ENCODE data around the gene DPM1. TPM values are rescaled to one million over a fixed set of nuclear protein-coding genes. Genes with fewer than 3 reads are reported as not detected.
A peak's percentile ranks its signal among the peaks of the same experiment; 100 is the strongest.
"Not testable (repeated sequence)": the region's sequence is repeated elsewhere in the genome, so short reads cannot be mapped to it uniquely, and the experiment has no call there.

DPM1 gene
- total RNA-seq, 1 experiment from 2014 or later, result 126 TPM

DNA sequence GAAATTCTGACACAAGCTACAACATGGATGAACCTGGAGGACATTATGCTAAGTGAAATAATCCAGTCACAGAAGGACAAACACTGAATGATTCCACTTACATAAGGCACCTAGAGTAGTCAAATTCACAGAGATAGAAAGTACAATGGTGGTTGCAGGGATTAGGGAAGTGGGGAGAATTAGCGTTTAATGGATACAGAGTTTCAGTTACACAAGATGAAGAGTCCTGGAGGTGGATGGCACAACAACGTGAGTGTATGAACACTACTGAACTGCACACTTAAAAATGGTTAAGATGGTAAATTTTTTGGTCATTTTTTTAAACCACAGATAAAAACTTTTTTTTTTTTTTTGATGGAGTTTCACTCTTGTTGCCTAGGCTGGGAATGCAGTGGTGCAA is 25.0 kb upstream of the DPM1 start:
- no peak for DNase-seq (ENCODE audit: low read depth, low spot score)
- in situ Hi-C loops (cut with HindIII; ENCODE audit: low pct_unique_long_range_greater_than_20kb, low sequenced_read_pairs), result loop anchor here (25.0 kb wide), 1 partner anchor 329 kb away; no protein-coding TSS in a partner anchor

DNA sequence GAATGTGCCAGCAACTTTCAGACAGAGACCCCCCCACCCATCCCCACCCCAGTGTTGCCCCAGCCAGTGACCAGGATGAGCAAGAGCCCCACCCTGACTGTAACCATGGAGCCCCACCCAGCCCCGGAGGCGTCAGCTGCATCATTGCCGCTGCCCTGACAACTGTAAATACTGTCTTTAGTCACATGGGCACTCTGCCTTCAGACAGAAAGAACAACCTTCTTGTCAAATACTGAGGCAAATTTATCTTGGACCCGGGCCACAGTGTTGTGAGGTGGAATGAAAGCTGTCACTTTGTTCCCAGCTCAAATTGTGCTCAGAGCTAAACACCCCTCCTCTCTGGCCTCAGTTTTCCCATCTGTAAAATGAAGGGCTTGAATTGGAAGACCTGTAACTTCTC is 24.0 kb upstream of the DPM1 start:
- in situ Hi-C loops (cut with HindIII; ENCODE audit: low pct_unique_long_range_greater_than_20kb, low sequenced_read_pairs), result loop anchor here (25.0 kb wide), 1 partner anchor 330 kb away; no protein-coding TSS in a partner anchor
- DNase-seq (ENCODE audit: low read depth, low spot score), result peak; percentile 86

DNA sequence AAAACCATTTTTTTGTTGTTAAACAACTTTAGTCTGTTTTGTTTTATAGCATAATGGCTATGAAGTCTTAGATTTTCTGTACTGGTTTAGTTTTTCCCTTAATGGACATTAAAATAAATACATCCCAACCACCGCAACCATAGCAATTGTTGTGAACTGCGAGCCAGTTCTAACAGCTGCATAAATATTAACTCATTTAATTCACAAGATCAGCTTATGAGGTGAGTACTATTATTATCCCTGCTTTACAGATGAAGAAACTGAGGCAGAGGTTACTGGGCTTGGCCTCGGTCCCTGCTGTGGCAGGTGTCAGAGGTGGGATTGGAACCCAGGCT is 23.3 kb upstream of the DPM1 start:
- no peak for DNase-seq (ENCODE audit: low read depth, low spot score)
- in situ Hi-C loops (cut with HindIII; ENCODE audit: low pct_unique_long_range_greater_than_20kb, low sequenced_read_pairs), result loop anchor here (25.0 kb wide), 1 partner anchor 331 kb away; no protein-coding TSS in a partner anchor

DNA sequence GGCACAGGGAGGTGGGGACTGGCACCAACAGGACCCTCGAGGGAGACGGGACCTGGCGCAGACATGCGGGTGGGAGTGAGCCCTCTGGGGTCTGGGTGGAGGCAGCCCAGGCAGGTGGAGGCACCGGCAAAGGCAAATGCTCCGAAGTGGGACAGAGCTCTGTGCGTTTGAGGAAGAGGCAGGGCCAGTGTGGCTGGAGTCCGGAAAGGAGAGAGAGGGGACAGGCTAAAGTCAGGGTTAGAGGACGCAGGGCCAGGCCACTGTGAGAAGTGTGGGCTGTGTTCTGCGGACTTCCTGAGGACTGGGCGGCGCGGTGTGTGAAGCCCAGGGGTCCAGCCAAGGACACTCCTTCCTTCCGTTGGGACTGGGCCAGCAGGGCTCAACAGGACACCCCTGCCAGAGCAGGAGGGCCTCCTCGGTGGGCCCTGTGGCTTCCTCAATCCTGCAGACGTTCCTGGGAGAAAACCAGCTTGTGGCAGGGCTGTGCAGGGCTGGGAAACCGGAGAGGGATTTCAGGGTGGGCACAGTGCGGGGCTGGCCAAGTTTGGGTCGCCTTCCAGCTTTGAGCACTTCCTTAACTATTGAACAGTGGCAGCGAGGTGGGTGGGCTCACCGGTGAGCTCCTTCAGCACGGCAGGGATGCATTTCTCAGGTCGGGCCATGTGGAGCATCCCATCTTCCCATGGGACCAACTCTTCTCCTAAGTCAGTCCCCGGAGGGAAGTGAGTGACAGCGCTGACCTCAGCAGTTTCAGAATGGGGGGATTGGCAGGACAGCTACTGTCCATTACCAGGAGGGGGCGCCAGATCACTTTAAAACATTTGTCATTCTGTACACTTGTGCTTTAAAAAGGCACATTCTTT is 22.8 kb upstream of the DPM1 start:
- in situ Hi-C loops (cut with HindIII; ENCODE audit: low pct_unique_long_range_greater_than_20kb, low sequenced_read_pairs), result loop anchor here (25.0 kb wide), 1 partner anchor 331 kb away; no protein-coding TSS in a partner anchor

DNA sequence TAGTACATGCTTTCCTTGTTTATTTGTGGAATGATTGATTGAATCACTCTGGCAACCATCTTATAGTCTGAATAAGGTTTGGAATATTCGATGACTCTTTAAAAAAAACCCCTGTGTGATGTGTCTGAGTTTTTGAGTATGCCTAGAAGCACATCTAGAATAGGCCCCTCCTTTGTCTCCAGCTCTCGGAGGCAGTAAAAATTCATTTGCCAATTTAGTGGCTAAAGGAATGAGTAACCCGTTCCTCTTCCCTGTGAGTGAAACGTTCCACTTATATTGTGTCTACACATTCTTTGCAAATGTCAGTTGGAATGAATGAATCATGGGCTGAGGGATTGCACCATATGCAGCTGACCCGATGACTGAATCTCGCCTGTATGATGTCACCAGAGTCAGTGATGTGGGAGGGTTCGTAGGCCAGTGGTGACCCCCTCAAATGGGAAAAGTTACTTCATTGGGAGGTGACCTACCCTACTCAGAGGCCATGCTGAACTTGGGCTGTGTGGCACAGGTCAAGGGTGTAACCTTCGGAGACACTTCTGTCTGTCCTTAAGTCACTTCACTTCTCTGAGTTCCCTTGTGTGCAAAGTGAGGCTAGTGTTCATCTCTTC is 21.8 kb upstream of the DPM1 start:
- peak; percentile 87 for DNase-seq (ENCODE audit: low read depth, low spot score)
- in situ Hi-C loops (cut with HindIII; ENCODE audit: low pct_unique_long_range_greater_than_20kb, low sequenced_read_pairs), result loop anchor here (25.0 kb wide), 1 partner anchor 332 kb away; no protein-coding TSS in a partner anchor

More for the DNA sequence above, 22.8 kb upstream of the DPM1 start:
- peak; percentile 80 for DNase-seq (ENCODE audit: low read depth, low spot score)

DNA sequence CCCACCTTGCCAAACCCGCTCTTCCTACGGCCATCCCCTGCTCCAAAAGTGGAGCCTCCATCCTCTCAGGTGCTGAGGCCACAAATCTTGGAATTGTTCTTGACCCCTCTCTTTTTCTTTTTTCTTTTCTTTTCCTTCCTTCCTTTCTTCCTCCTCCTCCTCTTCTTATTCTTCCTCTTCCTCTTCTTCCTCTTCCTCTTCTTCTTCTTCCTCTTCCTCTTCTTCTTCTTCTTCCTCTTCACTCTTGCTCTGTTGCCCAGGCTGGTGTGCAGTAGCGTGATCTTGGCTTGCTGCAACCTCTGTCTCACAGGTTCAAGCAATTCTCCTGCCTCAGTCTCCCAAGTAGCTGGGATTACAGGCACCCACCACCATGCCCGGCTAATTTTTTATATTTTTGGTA is 20.2 kb upstream of the DPM1 start:
- in situ Hi-C loops (cut with HindIII; ENCODE audit: low pct_unique_long_range_greater_than_20kb, low sequenced_read_pairs), result loop anchor here (25.0 kb wide), 1 partner anchor 334 kb away; no protein-coding TSS in a partner anchor
- DNase-seq (ENCODE audit: low read depth, low spot score), result not testable (repeated sequence)

DNA sequence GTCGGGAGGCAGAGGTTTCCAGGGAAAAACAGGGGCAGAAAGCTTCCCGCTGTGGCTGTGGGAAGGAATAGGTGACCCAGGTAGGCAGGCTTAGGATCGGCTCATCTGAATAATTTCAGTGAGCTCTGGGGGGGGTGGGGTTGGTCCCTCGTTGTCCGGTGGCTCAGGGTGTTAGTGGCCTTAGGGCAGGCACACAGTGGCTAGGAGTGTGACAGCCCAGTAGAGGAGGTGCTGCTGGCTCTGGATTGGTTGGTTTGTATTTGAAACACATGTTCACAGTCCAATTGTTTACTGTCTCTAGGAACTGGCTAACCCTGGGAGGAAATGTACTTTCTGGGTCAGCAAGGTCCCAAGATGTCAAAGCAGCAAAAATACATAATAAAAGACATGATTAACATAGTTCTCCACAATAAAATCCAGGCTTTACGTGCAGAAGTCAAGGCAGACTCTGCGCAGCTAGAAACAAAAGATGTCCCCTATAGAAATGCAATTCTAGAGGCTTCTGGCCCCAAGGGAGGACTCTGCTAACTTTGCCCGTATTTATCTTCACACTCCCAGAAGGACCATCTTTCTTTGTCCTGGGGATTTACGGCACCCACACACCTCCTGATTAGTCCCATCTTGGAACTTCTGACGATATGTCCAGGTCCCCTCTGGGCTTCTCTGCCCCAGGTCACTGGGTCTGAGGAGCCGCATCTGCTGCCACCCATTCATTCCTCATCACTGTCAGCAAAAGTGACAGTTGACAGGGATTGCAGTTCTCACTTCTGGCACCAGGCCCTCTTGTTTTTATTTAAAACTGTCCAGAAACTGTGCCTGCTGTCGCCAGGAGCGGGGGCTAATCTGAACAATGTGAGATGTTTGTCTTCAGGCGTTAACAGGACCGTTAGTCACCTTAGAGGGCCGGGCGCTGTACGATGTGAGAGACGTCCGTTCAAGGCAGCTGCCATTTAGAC is 19.0 kb upstream of the DPM1 start:
- in situ Hi-C loops (cut with HindIII; ENCODE audit: low pct_unique_long_range_greater_than_20kb, low sequenced_read_pairs), result loop anchor here (25.0 kb wide), 1 partner anchor 335 kb away; no protein-coding TSS in a partner anchor
- DNase-seq (ENCODE audit: low read depth, low spot score), result no peak

DNA sequence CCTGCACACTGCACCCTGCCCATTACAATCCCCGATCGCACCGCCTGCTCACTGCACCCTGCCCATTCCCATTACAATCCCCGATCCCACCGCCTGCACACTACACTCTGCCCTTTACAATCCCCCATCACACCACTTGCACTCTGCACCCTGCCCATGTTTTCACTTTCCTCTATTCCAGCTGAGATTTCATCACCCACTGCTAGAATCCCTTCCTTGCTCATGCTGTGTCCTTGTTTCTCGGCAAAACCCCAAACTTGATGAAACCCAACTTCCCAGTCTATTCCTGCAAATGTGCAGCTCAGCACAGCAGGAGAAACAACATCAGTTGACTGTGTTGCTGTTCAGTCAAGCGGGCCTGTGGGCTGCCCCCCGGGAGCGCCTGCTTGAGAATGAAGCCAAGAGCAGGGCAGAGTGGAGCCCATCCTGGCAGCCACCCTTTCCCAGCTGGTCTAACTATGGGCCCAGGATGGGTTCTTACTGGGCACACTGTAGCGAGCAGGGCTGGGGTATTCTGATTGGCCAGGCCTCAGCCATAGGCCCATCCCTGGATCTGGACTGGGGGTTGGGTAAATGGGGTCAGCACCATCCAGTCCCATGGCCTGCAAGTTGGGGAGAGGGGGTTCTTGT is 17.5 kb upstream of the DPM1 start:
- in situ Hi-C loops (cut with HindIII; ENCODE audit: low pct_unique_long_range_greater_than_20kb, low sequenced_read_pairs), result loop anchor here (25.0 kb wide), 1 partner anchor 336 kb away; no protein-coding TSS in a partner anchor
- no peak for DNase-seq (ENCODE audit: low read depth, low spot score)

DNA sequence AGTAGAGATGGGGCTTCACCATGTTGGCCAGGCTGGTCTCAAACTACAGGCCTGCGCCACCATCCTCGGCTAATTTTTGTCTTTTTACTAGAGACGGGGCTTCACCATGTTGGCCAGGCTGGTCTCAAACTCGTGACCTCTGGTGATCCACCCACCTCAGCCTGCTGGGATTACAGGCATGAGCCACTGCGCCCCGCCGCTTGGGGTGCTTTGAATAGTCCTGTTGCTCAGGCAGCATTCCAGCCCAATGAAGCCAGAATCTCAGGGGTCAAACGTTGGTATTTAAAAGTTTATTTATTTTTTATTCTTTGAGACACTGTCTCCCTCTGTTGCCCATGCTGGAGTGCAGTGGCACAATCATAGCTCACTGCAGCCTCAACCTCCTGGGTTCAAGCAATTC is 11.6 kb upstream of the DPM1 start:
- in situ Hi-C loops (cut with HindIII; ENCODE audit: low pct_unique_long_range_greater_than_20kb, low sequenced_read_pairs), result no loop called here
- no peak for DNase-seq (ENCODE audit: low read depth, low spot score)

DNA sequence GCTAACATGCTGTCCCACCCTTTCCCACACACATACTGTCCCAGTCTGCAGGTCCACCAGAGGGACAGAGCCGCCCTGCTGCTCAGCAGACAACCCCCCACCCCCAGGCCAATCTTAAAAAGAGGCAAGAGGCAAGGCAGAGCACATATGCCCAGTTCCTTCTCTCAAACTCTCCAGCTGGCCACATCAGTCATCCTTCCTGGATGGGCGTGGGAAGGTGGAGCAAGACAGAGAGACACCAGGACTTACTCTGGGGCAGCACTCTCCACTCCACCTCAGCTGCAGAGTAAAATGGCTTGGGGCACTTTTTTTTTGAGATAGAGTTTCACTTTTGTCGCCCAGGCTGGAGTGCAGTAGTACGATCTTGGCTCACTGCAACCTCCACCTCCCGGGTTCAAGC is 11.1 kb upstream of the DPM1 start:
- DNase-seq (ENCODE audit: low read depth, low spot score), result no peak
- in situ Hi-C loops (cut with HindIII; ENCODE audit: low pct_unique_long_range_greater_than_20kb, low sequenced_read_pairs), result no loop called here

DNA sequence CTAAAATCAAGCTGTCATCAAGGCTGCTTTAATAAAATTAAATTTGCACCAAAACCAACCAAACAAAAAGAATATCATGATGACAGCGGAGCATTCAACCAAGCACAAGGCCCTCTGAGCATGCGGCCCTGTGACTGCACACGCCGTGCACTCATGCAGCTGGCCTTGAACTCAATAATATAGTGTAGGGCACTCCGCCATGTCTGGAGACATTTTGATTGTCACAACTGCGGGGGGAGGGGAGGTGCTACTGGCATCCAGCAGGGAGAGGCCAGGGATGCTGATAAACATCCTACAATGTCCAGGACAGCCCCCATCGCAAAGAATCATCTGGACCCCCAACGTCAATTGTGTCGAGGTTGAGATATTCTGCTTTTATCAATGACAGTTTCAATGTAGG is 10.0 kb upstream of the DPM1 start:
- in situ Hi-C loops (cut with HindIII; ENCODE audit: low pct_unique_long_range_greater_than_20kb, low sequenced_read_pairs), result no loop called here
- DNase-seq (ENCODE audit: low read depth, low spot score), result no peak

DNA sequence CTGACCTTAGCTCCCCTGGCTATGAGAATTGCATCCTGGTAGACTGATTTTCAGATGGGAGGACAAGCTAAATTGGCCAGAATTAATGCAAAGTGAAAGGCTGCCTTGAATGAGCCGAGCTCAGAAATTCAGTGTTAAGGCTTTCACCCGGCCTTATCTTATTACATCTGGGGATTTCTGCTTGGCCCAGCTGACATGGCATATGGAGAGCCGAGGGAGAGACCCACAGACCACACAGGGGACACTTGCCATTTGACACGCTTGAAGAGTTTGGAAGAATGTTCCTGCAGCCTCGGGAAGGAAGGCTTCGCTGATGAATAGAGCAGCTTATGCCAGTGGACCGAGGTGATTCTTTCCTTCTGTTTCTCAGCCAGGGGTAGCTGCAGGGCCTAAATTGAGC is 9.3 kb upstream of the DPM1 start:
- in situ Hi-C loops (cut with HindIII; ENCODE audit: low pct_unique_long_range_greater_than_20kb, low sequenced_read_pairs), result no loop called here
- no peak for DNase-seq (ENCODE audit: low read depth, low spot score)

DNA sequence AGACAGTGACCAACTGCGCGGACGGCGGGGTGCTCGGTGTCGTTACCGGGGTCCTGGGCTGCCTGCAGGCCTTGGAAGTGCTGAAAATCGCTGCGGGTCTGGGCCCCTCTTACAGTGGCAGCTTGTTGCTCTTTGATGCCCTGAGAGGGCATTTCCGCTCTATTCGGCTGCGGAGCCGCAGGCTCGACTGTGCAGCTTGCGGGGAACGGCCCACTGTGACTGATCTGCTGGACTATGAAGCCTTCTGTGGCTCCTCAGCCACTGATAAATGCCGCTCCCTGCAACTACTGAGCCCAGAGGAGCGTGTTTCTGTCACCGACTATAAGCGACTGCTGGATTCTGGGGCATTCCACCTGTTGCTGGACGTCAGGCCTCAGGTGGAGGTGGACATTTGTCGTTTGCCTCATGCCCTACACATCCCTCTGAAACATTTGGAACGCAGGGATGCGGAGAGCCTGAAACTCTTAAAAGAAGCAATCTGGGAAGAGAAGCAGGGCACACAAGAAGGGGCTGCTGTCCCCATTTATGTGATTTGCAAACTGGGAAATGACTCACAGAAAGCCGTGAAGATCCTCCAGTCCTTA is 1.3 kb upstream of the DPM1 start:
- DNase-seq (ENCODE audit: low read depth, low spot score), result no peak
- in situ Hi-C loops (cut with HindIII; ENCODE audit: low pct_unique_long_range_greater_than_20kb, low sequenced_read_pairs), result no loop called here

DNA sequence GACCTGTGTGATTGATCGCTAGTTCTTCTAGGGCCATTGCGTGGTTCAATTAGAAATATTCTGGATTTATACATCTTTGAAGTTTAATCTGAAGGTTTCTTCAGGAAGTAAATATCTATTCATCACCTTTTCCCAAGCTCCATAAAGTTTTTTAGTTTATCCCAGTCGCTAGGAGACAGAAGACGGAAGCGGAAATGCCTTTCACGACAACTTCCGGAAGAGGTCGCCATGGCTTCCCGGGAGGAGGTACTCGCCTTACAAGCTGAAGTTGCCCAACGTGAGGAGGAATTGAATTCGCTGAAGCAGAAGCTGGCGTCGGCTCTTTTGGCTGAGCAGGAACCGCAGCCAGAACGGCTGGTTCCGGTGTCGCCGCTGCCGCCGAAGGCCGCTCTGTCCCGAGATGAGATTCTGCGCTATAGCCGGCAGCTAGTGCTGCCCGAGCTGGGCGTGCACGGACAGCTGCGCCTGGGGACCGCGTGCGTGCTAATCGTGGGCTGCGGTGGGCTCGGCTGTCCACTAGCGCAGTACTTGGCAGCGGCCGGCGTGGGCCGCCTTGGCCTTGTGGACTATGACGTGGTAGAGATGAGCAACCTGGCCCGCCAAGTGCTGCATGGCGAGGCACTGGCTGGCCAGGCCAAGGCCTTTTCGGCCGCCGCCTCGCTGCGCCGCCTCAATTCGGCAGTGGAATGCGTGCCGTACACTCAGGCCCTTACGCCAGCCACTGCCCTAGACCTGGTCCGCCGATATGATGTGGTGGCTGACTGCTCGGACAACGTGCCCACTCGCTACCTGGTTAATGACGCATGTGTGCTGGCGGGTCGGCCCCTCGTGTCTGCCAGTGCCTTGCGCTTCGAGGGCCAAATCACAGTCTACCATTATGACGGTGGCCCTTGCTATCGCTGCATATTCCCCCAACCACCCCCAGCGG is 547 bp upstream of the DPM1 start, which contains the start of gene MOCS3:
Gene MOCS3, plus strand, starts transcription at position 204 of the 928 bp plus-strand sequence. Its CDS starts 25 bp downstream, at position 229.
- in situ Hi-C loops (cut with HindIII; ENCODE audit: low pct_unique_long_range_greater_than_20kb, low sequenced_read_pairs), result no loop called here
- DNase-seq (ENCODE audit: low read depth, low spot score), result peak; percentile 94

DNA sequence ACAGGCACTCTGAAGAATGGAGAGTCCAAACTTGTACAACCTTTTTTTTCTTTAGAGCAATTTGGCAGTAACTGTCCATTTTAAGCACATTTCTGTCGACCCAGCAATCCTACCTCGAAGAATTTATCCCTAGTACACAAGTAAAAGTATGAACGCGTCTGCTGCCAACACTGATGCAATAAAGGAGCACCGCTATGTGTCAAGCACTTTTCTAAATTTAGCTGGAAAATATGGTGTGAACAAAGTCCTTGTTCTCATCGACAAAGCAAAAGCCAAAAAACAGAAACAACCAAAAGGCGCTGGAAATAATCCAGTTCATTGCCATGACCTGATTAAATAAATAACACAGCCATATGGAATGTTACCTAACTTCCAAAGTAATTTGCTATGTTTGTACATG is 1.1 kb downstream of the DPM1 start:
- DNase-seq (ENCODE audit: low read depth, low spot score), result no peak
- in situ Hi-C loops (cut with HindIII; ENCODE audit: low pct_unique_long_range_greater_than_20kb, low sequenced_read_pairs), result no loop called here

DNA sequence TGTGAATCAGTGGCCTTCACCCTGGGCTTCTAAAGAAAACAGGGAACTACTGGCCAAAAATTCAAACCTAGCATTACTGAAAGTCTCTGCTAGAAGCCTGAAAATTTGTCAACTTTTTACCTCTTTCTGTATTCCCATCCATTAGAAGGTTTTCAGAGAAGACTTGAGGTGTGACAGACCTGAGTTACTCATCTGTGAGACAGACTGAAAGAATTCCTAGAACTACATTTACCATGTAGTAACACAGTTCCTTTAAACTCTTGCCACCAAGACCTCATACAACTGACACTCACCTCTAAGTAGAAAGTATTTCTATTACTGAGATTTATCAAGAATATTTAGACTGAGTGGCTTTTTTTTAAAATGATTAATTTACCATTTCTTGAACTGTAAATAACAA is 4.5 kb downstream of the DPM1 start:
- in situ Hi-C loops (cut with HindIII; ENCODE audit: low pct_unique_long_range_greater_than_20kb, low sequenced_read_pairs), result no loop called here
- no peak for DNase-seq (ENCODE audit: low read depth, low spot score)
